Liver (tissue), 9 donors: ENCODE results near the gene JAK1. TPM values are rescaled to one million over a fixed set of nuclear protein-coding genes. Genes with fewer than 3 reads are reported as not detected.
A peak's percentile ranks its signal among the peaks of the same experiment; 100 is the strongest.

Experiments used
- DNase-seq: peaks from one replicate; pipeline ENCODE4 v3.0.0-alpha.2; 2017; ENCODE audit warnings: low spot score
- H3K27ac ChIP-seq, 2 donors: one replicate each; pipeline ENCODE4 v1.7.0; 2013; ENCODE audit warnings: inconsistent platforms in 2 of 2, low read length in 2 of 2, control low read depth in 1 of 2, low read depth in 1 of 2, mild to moderate bottlenecking in 1 of 2
- H3K27me3 ChIP-seq, 4 donors: one replicate each; pipeline versions ENCODE4 v1.6.1 to v1.7.0; 2013; ENCODE audit warnings: low read length in 3 of 4, inconsistent platforms in 1 of 4, mild to moderate bottlenecking in 1 of 4, moderate library complexity in 1 of 4; ENCODE audit not compliant: control insufficient read depth in 4 of 4, insufficient read depth in 4 of 4
- H3K36me3 ChIP-seq, 4 donors: one replicate each; pipeline versions ENCODE4 v1.6.1 to v1.7.0; 2013; ENCODE audit warnings: low read length in 3 of 4, mild to moderate bottlenecking in 3 of 4, low read depth in 1 of 4, moderate library complexity in 1 of 4; ENCODE audit not compliant: control insufficient read depth in 4 of 4, insufficient read depth in 3 of 4
- H3K4me1 ChIP-seq, 4 donors: one replicate each; pipeline versions ENCODE4 v1.6.1 to v1.7.0; 2013; ENCODE audit warnings: low read length in 3 of 4, mild to moderate bottlenecking in 3 of 4, moderate library complexity in 1 of 4; ENCODE audit not compliant: control insufficient read depth in 4 of 4, insufficient read depth in 4 of 4
- H3K4me3 ChIP-seq, 3 donors: one replicate each; pipeline versions ENCODE4 v1.6.1 to v1.7.0; 2013; ENCODE audit warnings: low read length in 3 of 3, control low read depth in 1 of 3, low read depth in 1 of 3, mild to moderate bottlenecking in 1 of 3
- H3K9ac ChIP-seq, 2 donors: one replicate each; pipeline ENCODE4 v1.7.0; 2013; ENCODE audit warnings: low read length in 2 of 2, mild to moderate bottlenecking in 2 of 2, moderate library complexity in 2 of 2, control low read depth in 1 of 2, low read depth in 1 of 2
- H3K9me3 ChIP-seq, 4 donors: one replicate each; pipeline versions ENCODE4 v1.6.1 to v1.7.0; 2013; ENCODE audit warnings: low read length in 3 of 4; ENCODE audit not compliant: control insufficient read depth in 4 of 4
- ATF3 ChIP-seq: IDR thresholded peaks from 2 replicates; pipeline ENCODE4 v1.6.1; 2016; ENCODE audit warnings: antibody characterized with exemption
- EGR1 ChIP-seq, 2 donors: IDR thresholded peaks; 2 replicates each; pipeline ENCODE4 v1.6.1; 2016 to 2018; ENCODE audit warnings: antibody characterized with exemption in 2 of 2, low read depth in 2 of 2
- FOXA1 ChIP-seq: IDR thresholded peaks from 2 replicates; pipeline ENCODE4 v1.6.1; 2016; ENCODE audit warnings: antibody characterized with exemption
- FOXA2 ChIP-seq: IDR thresholded peaks from 2 replicates; pipeline ENCODE4 v1.6.1; 2016; ENCODE audit warnings: antibody characterized with exemption
- GABPA ChIP-seq, 2 donors: IDR thresholded peaks in 1 of 2; conservative IDR thresholded peaks in 1 of 2; 2 replicates each; pipeline ENCODE4 v1.6.1; 2016; ENCODE audit warnings: antibody characterized with exemption in 2 of 2, mild to moderate bottlenecking in 1 of 2, moderate library complexity in 1 of 2
- HNF4A ChIP-seq, 2 donors: conservative IDR thresholded peaks; 2 replicates each; pipeline ENCODE4 v1.6.1; 2016; ENCODE audit warnings: antibody characterized with exemption in 2 of 2, mild to moderate bottlenecking in 2 of 2
- HNF4G ChIP-seq: IDR thresholded peaks from 2 replicates; pipeline ENCODE4 v1.6.1; 2016; ENCODE audit warnings: antibody characterized with exemption
- JUND ChIP-seq, 2 donors: IDR thresholded peaks; 2 replicates each; pipeline ENCODE4 v1.6.1; 2016; ENCODE audit warnings: antibody characterized with exemption in 2 of 2
- NR2F2 ChIP-seq: IDR thresholded peaks from 2 replicates; pipeline ENCODE4 v1.6.1; 2016; ENCODE audit warnings: antibody characterized with exemption
- RAD21 ChIP-seq, 2 donors: IDR thresholded peaks; 2 replicates each; pipeline ENCODE4 v1.6.1; 2016; ENCODE audit warnings: antibody characterized with exemption in 2 of 2, mild to moderate bottlenecking in 2 of 2
- REST ChIP-seq: IDR thresholded peaks from 2 replicates; pipeline ENCODE4 v1.6.1; 2016; ENCODE audit warnings: antibody characterized with exemption, mild to moderate bottlenecking
- RXRA ChIP-seq, 2 donors: IDR thresholded peaks; 2 replicates each; pipeline ENCODE4 v1.6.1; 2017 to 2018; ENCODE audit warnings: antibody characterized with exemption in 2 of 2, mild to moderate bottlenecking in 1 of 2
- SP1 ChIP-seq: IDR thresholded peaks from 2 replicates; pipeline ENCODE4 v1.6.1; 2018; ENCODE audit warnings: antibody characterized with exemption, mild to moderate bottlenecking
- TAF1 ChIP-seq: conservative IDR thresholded peaks from 2 replicates; pipeline ENCODE4 v1.6.1; 2016; ENCODE audit warnings: antibody characterized with exemption, mild to moderate bottlenecking
- YY1 ChIP-seq: IDR thresholded peaks from 2 replicates; pipeline ENCODE4 v1.6.1; 2016; ENCODE audit warnings: antibody characterized with exemption, mild to moderate bottlenecking
- WGBS: extraction: QIAGEN DNeasy Blood & Tissue Kit; methylation state at CpG from one replicate; pipeline ENCODE4 v1.1.7; 2013; 5-methylcytosine and 5-hydroxymethylcytosine counted together
- polyA plus RNA-seq, 2 donors: library from polyadenylated mRNA; stranded (reverse) in 1 of 2; unstranded in 1 of 2; fragments of 200-250 nt in 1 of 2; fragments of >200 nt in 1 of 2; fragmentation: Nextera tagmentation in 1 of 2; extraction: Ambion mirVana in 1 of 2; gene quantifications; one replicate each; pipeline versions ENCODE4 v1.2.1 to v1.2.3, GENCODE V29; 2013 to 2015
- total RNA-seq, 2 donors: library from RNA; depleted of rRNA; stranded (reverse); fragments of >200 nt; gene quantifications; one replicate each; pipeline ENCODE4 v1.2.3, GENCODE V29; 2014
- TF ChIP-seq, protein P1 (sequence below): fragments of 150-350 bp; IDR thresholded peaks from 2 replicates; pipeline ENCODE4 v1.5.1; 2017; ENCODE audit warnings: improper control_type of control experiment, low read depth, low read length; ENCODE audit not compliant: missing input control
- TF ChIP-seq, protein P2 (sequence below): IDR thresholded peaks from 2 replicates; pipeline ENCODE4 v1.6.1; 2016; ENCODE audit warnings: antibody characterized with exemption
- TF ChIP-seq, protein P3 (sequence below): IDR thresholded peaks from 2 replicates; pipeline ENCODE4 v1.6.1; 2016; ENCODE audit warnings: antibody characterized with exemption
- donor health status: healthy.
- donor health status: healthy.
- donor health status: healthy.
- donor health status: healthy.
- donor health status: healthy.

The JAK1 gene
- total and polyA plus RNA-seq, 4 donors: 24.1 to 68.6 (median 34.5) TPM

- Histone ChIP-seq H3K9ac (no peak overlapping the region), H3K27ac (peak overlapping the region; percentile 36 to 58), H3K9me3 (no peaks in the 10 kb centered on the region), H3K4me1 (peaks cover 5 to 14% (median 11%) of the 10 kb centered on the region in 4 donors), H3K36me3 (no peaks in the 10 kb centered on the region), H3K4me3 (no peak overlapping the region), H3K27me3 (no peaks in the 10 kb centered on the region)
- DNase-seq: no peak
- TF ChIP-seq YY1 (peak; percentile 52), HNF4A (conservative IDR thresholded peaks at IDR 0.05) (peak; percentile 77 to 88), ATF3 (no peak), FOXA1 (no peak), HNF4G (peak; percentile 44), RXRA (IDR thresholded peaks at IDR 0.05) (peak; percentile 97 to 98), GABPA (IDR thresholded peaks at IDR 0.05 in 1 of 2, conservative IDR thresholded peaks at IDR 0.05 in 1 of 2) (no peak), NR2F2 (peak; percentile 47), EGR1 (IDR thresholded peaks at IDR 0.05; ENCODE audit: low read depth in 2 of 2) (peak in 1 of 2 donors; percentile 17), FOXA2 (no peak), SP1 (peak; percentile 71), RAD21 (IDR thresholded peaks at IDR 0.05) (peak; percentile 74 to 78), JUND (IDR thresholded peaks at IDR 0.05) (peak in 1 of 2 donors; percentile 47), TAF1 (no peak), REST (peak; percentile 50)
- TF ChIP-seq, protein P1, sequence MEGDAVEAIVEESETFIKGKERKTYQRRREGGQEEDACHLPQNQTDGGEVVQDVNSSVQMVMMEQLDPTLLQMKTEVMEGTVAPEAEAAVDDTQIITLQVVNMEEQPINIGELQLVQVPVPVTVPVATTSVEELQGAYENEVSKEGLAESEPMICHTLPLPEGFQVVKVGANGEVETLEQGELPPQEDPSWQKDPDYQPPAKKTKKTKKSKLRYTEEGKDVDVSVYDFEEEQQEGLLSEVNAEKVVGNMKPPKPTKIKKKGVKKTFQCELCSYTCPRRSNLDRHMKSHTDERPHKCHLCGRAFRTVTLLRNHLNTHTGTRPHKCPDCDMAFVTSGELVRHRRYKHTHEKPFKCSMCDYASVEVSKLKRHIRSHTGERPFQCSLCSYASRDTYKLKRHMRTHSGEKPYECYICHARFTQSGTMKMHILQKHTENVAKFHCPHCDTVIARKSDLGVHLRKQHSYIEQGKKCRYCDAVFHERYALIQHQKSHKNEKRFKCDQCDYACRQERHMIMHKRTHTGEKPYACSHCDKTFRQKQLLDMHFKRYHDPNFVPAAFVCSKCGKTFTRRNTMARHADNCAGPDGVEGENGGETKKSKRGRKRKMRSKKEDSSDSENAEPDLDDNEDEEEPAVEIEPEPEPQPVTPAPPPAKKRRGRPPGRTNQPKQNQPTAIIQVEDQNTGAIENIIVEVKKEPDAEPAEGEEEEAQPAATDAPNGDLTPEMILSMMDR: peak; percentile 14
- TF ChIP-seq, protein P2, sequence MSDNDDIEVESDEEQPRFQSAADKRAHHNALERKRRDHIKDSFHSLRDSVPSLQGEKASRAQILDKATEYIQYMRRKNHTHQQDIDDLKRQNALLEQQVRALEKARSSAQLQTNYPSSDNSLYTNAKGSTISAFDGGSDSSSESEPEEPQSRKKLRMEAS: peak; percentile 55
- TF ChIP-seq, protein P3, sequence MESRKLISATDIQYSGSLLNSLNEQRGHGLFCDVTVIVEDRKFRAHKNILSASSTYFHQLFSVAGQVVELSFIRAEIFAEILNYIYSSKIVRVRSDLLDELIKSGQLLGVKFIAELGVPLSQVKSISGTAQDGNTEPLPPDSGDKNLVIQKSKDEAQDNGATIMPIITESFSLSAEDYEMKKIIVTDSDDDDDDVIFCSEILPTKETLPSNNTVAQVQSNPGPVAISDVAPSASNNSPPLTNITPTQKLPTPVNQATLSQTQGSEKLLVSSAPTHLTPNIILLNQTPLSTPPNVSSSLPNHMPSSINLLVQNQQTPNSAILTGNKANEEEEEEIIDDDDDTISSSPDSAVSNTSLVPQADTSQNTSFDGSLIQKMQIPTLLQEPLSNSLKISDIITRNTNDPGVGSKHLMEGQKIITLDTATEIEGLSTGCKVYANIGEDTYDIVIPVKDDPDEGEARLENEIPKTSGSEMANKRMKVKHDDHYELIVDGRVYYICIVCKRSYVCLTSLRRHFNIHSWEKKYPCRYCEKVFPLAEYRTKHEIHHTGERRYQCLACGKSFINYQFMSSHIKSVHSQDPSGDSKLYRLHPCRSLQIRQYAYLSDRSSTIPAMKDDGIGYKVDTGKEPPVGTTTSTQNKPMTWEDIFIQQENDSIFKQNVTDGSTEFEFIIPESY: no peak
- 44% methylated on average over 9 of the region's 9 CpGs for WGBS
Observed at GRCh38 chr1:64969305-64970046, 3.1 kb upstream of the JAK1 start.
